SK-N-SH treated with all-trans-retinoic acid at 6 μM for 48 hours (cell line): ENCODE results near the gene MYT1.

Experiments used
- ATAC-seq: fragments of 200-7000 bp; cut with Tn5 transposase; 3 replicates; pipeline ENCODE4 v1.9.1; 2020; ENCODE audit warnings: mild to moderate bottlenecking, moderate library complexity
- ARNTL ChIP-seq: fragments of 450-650 bp; formaldehyde crosslinking; IDR thresholded peaks from 2 replicates; pipeline ENCODE4 v1.5.0; 2020; ENCODE audit warnings: low read depth, mild to moderate bottlenecking, moderate library complexity, borderline replicate concordance
- BACH2 ChIP-seq: fragments of 250-450 bp; sonication (Bioruptor Pico); IDR thresholded peaks from 2 replicates; pipeline ENCODE4 v1.9.0; 2021; ENCODE audit warnings: mild to moderate bottlenecking, borderline replicate concordance
- CSDC2 ChIP-seq: fragments of 250-450 bp; sonication (Bioruptor Pico); IDR thresholded peaks from 2 replicates; pipeline ENCODE4 v1.5.0; 2020; ENCODE audit warnings: mild to moderate bottlenecking, moderate library complexity
- CSRNP3 ChIP-seq: fragments of 250-450 bp; sonication (Bioruptor Pico); IDR thresholded peaks from 2 replicates; pipeline ENCODE4 v1.5.1; 2021; ENCODE audit warnings: mild to moderate bottlenecking, moderate library complexity
- ESRRG ChIP-seq: fragments of 250-450 bp; sonication (Bioruptor Pico); IDR thresholded peaks from 2 replicates; pipeline ENCODE4 v1.6.1; 2021; ENCODE audit warnings: mild to moderate bottlenecking
- GLIS3 ChIP-seq: fragments of 250-450 bp; sonication (Bioruptor Pico); IDR thresholded peaks from 2 replicates; pipeline ENCODE4 v1.5.0; 2020; ENCODE audit warnings: mild to moderate bottlenecking, moderate library complexity
- ISL1 ChIP-seq: fragments of 250-450 bp; sonication (Bioruptor Pico); IDR thresholded peaks from 2 replicates; pipeline ENCODE4 v2.1.2; 2022; ENCODE audit warnings: mild to moderate bottlenecking, moderate library complexity
- OSR1 ChIP-seq: fragments of 250-450 bp; sonication (Bioruptor Pico); IDR thresholded peaks from 2 replicates; pipeline ENCODE4 v1.8.0; 2022; ENCODE audit warnings: moderate library complexity, mild to moderate bottlenecking, inconsistent platforms
- POU6F1 ChIP-seq: fragments of 250-450 bp; sonication (Bioruptor Pico); IDR thresholded peaks from 2 replicates; pipeline ENCODE4 v1.8.0; 2021; ENCODE audit warnings: low read depth, mild to moderate bottlenecking, moderate library complexity, borderline replicate concordance
- PPARA ChIP-seq: fragments of 250-450 bp; sonication (Bioruptor Pico); IDR thresholded peaks from 2 replicates; pipeline ENCODE4 v1.5.0; 2020; ENCODE audit warnings: mild to moderate bottlenecking, borderline replicate concordance
- RARB ChIP-seq: fragments of 250-450 bp; sonication (Bioruptor Pico); IDR thresholded peaks from 2 replicates; pipeline ENCODE4 v1.8.0; 2021; ENCODE audit warnings: mild to moderate bottlenecking, moderate library complexity
- SNAI2 ChIP-seq: fragments of 250-450 bp; sonication (Bioruptor Pico); IDR thresholded peaks from 2 replicates; pipeline ENCODE4 v1.5.0; 2020; ENCODE audit warnings: mild to moderate bottlenecking, moderate library complexity
- TCF4 ChIP-seq: fragments of 250-450 bp; sonication (Bioruptor Pico); IDR thresholded peaks from 2 replicates; pipeline ENCODE4 v1.8.0; 2021; ENCODE audit warnings: mild to moderate bottlenecking, moderate library complexity, borderline replicate concordance
- TOX ChIP-seq: fragments of 250-450 bp; sonication (Bioruptor Pico); IDR thresholded peaks from 2 replicates; pipeline ENCODE4 v1.8.0; 2021; ENCODE audit warnings: mild to moderate bottlenecking, moderate library complexity, borderline replicate concordance
- TSHZ2 ChIP-seq: fragments of 250-450 bp; sonication (Bioruptor Pico); IDR thresholded peaks from 2 replicates; pipeline ENCODE4 v1.5.0; 2020; ENCODE audit warnings: mild to moderate bottlenecking, moderate library complexity
- ZFP3 ChIP-seq: fragments of 250-450 bp; sonication (Bioruptor Pico); IDR thresholded peaks from 2 replicates; pipeline ENCODE4 v1.5.0; 2020; ENCODE audit warnings: mild to moderate bottlenecking, moderate library complexity
- ZFP30 ChIP-seq: fragments of 450-650 bp; formaldehyde crosslinking; IDR thresholded peaks from 2 replicates; pipeline ENCODE4 v1.5.0; 2022; ENCODE audit warnings: mild to moderate bottlenecking, moderate library complexity
- ZNF565 ChIP-seq: fragments of 450-650 bp; formaldehyde crosslinking; conservative IDR thresholded peaks from 2 replicates; pipeline ENCODE4 v1.5.0; 2020; ENCODE audit warnings: low read depth, mild to moderate bottlenecking, moderate library complexity
- ZNF70 ChIP-seq: fragments of 450-650 bp; formaldehyde crosslinking; IDR thresholded peaks from 2 replicates; pipeline ENCODE4 v1.5.0; 2020; ENCODE audit warnings: mild to moderate bottlenecking, moderate library complexity
- TF ChIP-seq, protein P1 (sequence below): fragments of 250-450 bp; sonication (Bioruptor Pico); IDR thresholded peaks from 2 replicates; pipeline ENCODE4 v1.5.1; 2020; ENCODE audit warnings: low read depth, mild to moderate bottlenecking, moderate library complexity
- TF ChIP-seq, protein P2 (sequence below): fragments of 250-450 bp; sonication (Bioruptor Pico); IDR thresholded peaks from 2 replicates; pipeline ENCODE4 v1.8.0; 2020; ENCODE audit warnings: mild to moderate bottlenecking, moderate library complexity, borderline replicate concordance

The MYT1 gene

GRCh38 chr20:64258071-64258823 lies 94.0 kb downstream of the MYT1 start:
- no peak for ATAC-seq
- no peak for TF ChIP-seq ISL1
- TF ChIP-seq ZFP30: no peak
- no peak for TF ChIP-seq TCF4 (CRISPR knock-in tag)
- TF ChIP-seq OSR1 (CRISPR knock-in tag): no peak
- no peak for TF ChIP-seq ARNTL (CRISPR knock-in tag)
- TF ChIP-seq POU6F1: no peak
- TF ChIP-seq BACH2: no peak
- TF ChIP-seq RARB (CRISPR knock-in tag): no peak
- no peak for TF ChIP-seq CSRNP3 (CRISPR knock-in tag)
- no peak for TF ChIP-seq CSDC2 (CRISPR knock-in tag)
- TF ChIP-seq ZNF565 (CRISPR knock-in tag): no peak
- TF ChIP-seq ZNF70 (CRISPR knock-in tag): no peak
- TF ChIP-seq, protein P1, sequence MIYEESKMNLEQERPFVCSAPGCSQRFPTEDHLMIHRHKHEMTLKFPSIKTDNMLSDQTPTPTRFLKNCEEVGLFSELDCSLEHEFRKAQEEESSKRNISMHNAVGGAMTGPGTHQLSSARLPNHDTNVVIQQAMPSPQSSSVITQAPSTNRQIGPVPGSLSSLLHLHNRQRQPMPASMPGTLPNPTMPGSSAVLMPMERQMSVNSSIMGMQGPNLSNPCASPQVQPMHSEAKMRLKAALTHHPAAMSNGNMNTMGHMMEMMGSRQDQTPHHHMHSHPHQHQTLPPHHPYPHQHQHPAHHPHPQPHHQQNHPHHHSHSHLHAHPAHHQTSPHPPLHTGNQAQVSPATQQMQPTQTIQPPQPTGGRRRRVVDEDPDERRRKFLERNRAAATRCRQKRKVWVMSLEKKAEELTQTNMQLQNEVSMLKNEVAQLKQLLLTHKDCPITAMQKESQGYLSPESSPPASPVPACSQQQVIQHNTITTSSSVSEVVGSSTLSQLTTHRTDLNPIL: no peak
- no peak for TF ChIP-seq PPARA (CRISPR knock-in tag)

GRCh38 chr20:64260239-64260638 lies 96.0 kb downstream of the MYT1 start:
- no peak for ATAC-seq
- TF ChIP-seq TOX: no peak
- no peak for TF ChIP-seq POU6F1
- no peak for TF ChIP-seq OSR1 (CRISPR knock-in tag)

GRCh38 chr20:64261138-64261537 lies 96.9 kb downstream of the MYT1 start:
- TF ChIP-seq ISL1: peak; percentile 31; the same call in 1 of the 2 replicates
- peak; percentile 63; the same call in 1 of the 2 replicates for TF ChIP-seq TCF4 (CRISPR knock-in tag)
- no peak for TF ChIP-seq ARNTL (CRISPR knock-in tag)
- TF ChIP-seq ESRRG (CRISPR knock-in tag): no peak
- ATAC-seq: peak; percentile 63

GRCh38 chr20:64264091-64264490 lies 99.8 kb downstream of the MYT1 start:
- no peak for ATAC-seq
- no peak for TF ChIP-seq POU6F1
- TF ChIP-seq ISL1: no peak
- TF ChIP-seq TSHZ2 (CRISPR knock-in tag): no peak
- no peak for TF ChIP-seq ZFP30
- TF ChIP-seq SNAI2 (CRISPR knock-in tag): no peak
- no peak for TF ChIP-seq ZFP3 (CRISPR knock-in tag)
- no peak for TF ChIP-seq ZNF565 (CRISPR knock-in tag)
- TF ChIP-seq, protein P2, sequence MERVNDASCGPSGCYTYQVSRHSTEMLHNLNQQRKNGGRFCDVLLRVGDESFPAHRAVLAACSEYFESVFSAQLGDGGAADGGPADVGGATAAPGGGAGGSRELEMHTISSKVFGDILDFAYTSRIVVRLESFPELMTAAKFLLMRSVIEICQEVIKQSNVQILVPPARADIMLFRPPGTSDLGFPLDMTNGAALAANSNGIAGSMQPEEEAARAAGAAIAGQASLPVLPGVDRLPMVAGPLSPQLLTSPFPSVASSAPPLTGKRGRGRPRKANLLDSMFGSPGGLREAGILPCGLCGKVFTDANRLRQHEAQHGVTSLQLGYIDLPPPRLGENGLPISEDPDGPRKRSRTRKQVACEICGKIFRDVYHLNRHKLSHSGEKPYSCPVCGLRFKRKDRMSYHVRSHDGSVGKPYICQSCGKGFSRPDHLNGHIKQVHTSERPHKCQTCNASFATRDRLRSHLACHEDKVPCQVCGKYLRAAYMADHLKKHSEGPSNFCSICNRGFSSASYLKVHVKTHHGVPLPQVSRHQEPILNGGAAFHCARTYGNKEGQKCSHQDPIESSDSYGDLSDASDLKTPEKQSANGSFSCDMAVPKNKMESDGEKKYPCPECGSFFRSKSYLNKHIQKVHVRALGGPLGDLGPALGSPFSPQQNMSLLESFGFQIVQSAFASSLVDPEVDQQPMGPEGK (CRISPR knock-in tag): no peak
- TF ChIP-seq PPARA (CRISPR knock-in tag): no peak
- TF ChIP-seq ARNTL (CRISPR knock-in tag): no peak
- no peak for TF ChIP-seq GLIS3 (CRISPR knock-in tag)
- TF ChIP-seq RARB (CRISPR knock-in tag): no peak
- TF ChIP-seq CSDC2 (CRISPR knock-in tag): no peak
- no peak for TF ChIP-seq TOX
- TF ChIP-seq ZNF70 (CRISPR knock-in tag): no peak
- no peak for TF ChIP-seq OSR1 (CRISPR knock-in tag)
- no peak for TF ChIP-seq TCF4 (CRISPR knock-in tag)
